Spleen (tissue), 11 donors: Measurements from ENCODE around the gene ALG12. TPM values are rescaled to one million over a fixed set of nuclear protein-coding genes. Genes with fewer than 3 reads are reported as not detected.

Source experiments
- DNase-seq: peaks from one replicate; pipeline ENCODE4 v3.0.0-alpha.2; 2020
- H3K27ac ChIP-seq, 8 donors: fragments of 200-600 bp; sonication (generic) in 7 of 8; 1 replicate in 4 of 8; 2 replicates in 4 of 8; pipeline versions ENCODE4 v1.5.0 to v1.8.0; 2016 to 2021; ENCODE audit warnings: inconsistent platforms in 4 of 8, mild to moderate bottlenecking in 4 of 8, moderate library complexity in 1 of 8
- H3K27me3 ChIP-seq, 7 donors: fragments of 200-600 bp; sonication (generic) in 6 of 7; replicated peaks in 1 of 7; 1 replicate in 4 of 7; 2 replicates in 3 of 7; pipeline versions ENCODE4 v1.5.0 to v1.8.0; 2016 to 2021; ENCODE audit warnings: inconsistent platforms in 3 of 7, mild to moderate bottlenecking in 1 of 7
- H3K36me3 ChIP-seq, 6 donors: fragments of 200-600 bp; sonication (generic) in 5 of 6; 1 replicate in 4 of 6; 2 replicates in 2 of 6; pipeline versions ENCODE4 v1.5.0 to v1.8.0; 2016 to 2021; ENCODE audit warnings: inconsistent platforms in 2 of 6
- H3K4me1 ChIP-seq, 6 donors: fragments of 200-600 bp; sonication (generic) in 5 of 6; 1 replicate in 3 of 6; 2 replicates in 3 of 6; pipeline versions ENCODE4 v1.5.0 to v1.8.0; 2016 to 2021; ENCODE audit warnings: inconsistent platforms in 3 of 6
- H3K4me3 ChIP-seq, 8 donors: fragments of 200-600 bp; sonication (generic) in 7 of 8; 1 replicate in 4 of 8; 2 replicates in 4 of 8; pipeline versions ENCODE4 v1.5.0 to v1.8.0; 2016 to 2021; ENCODE audit warnings: inconsistent platforms in 4 of 8, mild to moderate bottlenecking in 4 of 8, moderate library complexity in 2 of 8
- H3K9me3 ChIP-seq, 8 donors: fragments of 200-600 bp; sonication (generic) in 7 of 8; 1 replicate in 4 of 8; 2 replicates in 4 of 8; pipeline versions ENCODE4 v1.5.0 to v1.8.0; 2016 to 2021; ENCODE audit warnings: inconsistent platforms in 4 of 8
- CTCF ChIP-seq, 11 experiments: fragments of 200-600 bp in 7 of 11; fragments of 450-650 bp in 4 of 11; sonication (generic) in 4 of 11; IDR thresholded peaks in 8 of 11; conservative IDR thresholded peaks in 3 of 11; 1 replicate in 7 of 11; 2 replicates in 4 of 11; pipeline versions ENCODE4 v1.4.0 to v1.8.0; 2016 to 2021; ENCODE audit warnings: antibody characterized with exemption in 11 of 11, inconsistent platforms in 4 of 11, mild to moderate bottlenecking in 1 of 11
- POLR2A ChIP-seq, 3 donors: fragments of 450-650 bp; IDR thresholded peaks; one replicate each; pipeline ENCODE4 v1.5.1; 2017; ENCODE audit warnings: antibody characterized with exemption in 3 of 3, mild to moderate bottlenecking in 1 of 3
- POLR2AphosphoS5 ChIP-seq, 3 donors: sonication (generic); formaldehyde crosslinking; IDR thresholded peaks; one replicate each; pipeline ENCODE4 v1.5.1; 2017; ENCODE audit warnings: antibody characterized with exemption in 3 of 3
- WGBS, 5 donors: extraction: QIAGEN DNeasy Blood & Tissue Kit in 3 of 5; methylation state at CpG; one replicate each; pipeline versions ENCODE4 v1.1.5 to v1.1.7; 2013 to 2018; 5-methylcytosine and 5-hydroxymethylcytosine counted together
- intact Hi-C: fragments of 100-400 bp; cut with DNase I; formaldehyde crosslinking; loops from one replicate; pipeline ENCODE4 v1.15.0; 2023; ENCODE audit warnings: low total_unique reads
- polyA plus RNA-seq, 3 donors: library from polyadenylated mRNA; stranded (reverse); fragments of 200-250 nt; gene quantifications; one replicate each; pipeline ENCODE4 v1.2.1, GENCODE V29; 2013
- total RNA-seq, 7 donors: library from RNA; depleted of rRNA in 3 of 7; stranded (reverse); fragments of >200 nt in 3 of 7; fragmentation: NEBNext Ultra II Directional in 4 of 7; extraction: Animal tissue kit (Norgen Biotek cat#: 25700) in 4 of 7; gene quantifications; one replicate each; pipeline versions ENCODE4 v1.1.0 to v1.2.1, GENCODE V29; 2016 to 2021
- donor health status: healthy with polysubstance abuse.
- donor health status: DM: no; HTN: no; CAD: no; lungs with moderate emphysema.
- donor health status: DM: no; HTN: no; CAD: no.
- donor health status: Bipolar disorder and iron deficiency.
- donor health status: healthy.
- donor health status: DM: no; HTN: no; CAD: no.
- donor health status: DM: yes; HTN: yes; CAD: no.

Gene ALG12
- total and polyA plus RNA-seq, 10 donors: 5.7 to 20.1 (median 11.8) TPM

GRCh38 chr22:49929994-49930575 is 11.8 kb upstream of the ALG12 start:
- no peak for DNase-seq
- H3K4me1 ChIP-seq: peaks cover 46 to 83% (median 77%) of the 10 kb centered on the region in 6 donors
- H3K27ac ChIP-seq: peak overlapping the region in 7 of 8 donors; percentile 46 to 100 (median 95)
- intact Hi-C loops: loop anchor here (2.0 to 10.0 kb wide), 4 partner anchors 42 to 165 kb away; no protein-coding TSS in a partner anchor
- H3K36me3 ChIP-seq: peaks cover 0 to 23% (median 1%) of the 10 kb centered on the region in 6 donors
- no peaks in the 10 kb centered on the region for H3K9me3 ChIP-seq
- H3K27me3 ChIP-seq: peaks cover 0 to 12% (median 0%) of the 10 kb centered on the region in 7 donors
- no peak for TF ChIP-seq POLR2A (IDR thresholded peaks at IDR 0.05)
- TF ChIP-seq CTCF (IDR thresholded peaks at IDR 0.05 in 8 of 11, conservative IDR thresholded peaks at IDR 0.05 in 3 of 11): no peak
- peak in 1 of 3 donors; percentile 44 for TF ChIP-seq POLR2AphosphoS5 (IDR thresholded peaks at IDR 0.05)
- H3K4me3 ChIP-seq: peak overlapping the region in 2 of 8 donors; percentile 10 to 57
- 68 to 83% (median 73%) methylated on average over 3 to 21 of the region's 21 CpGs for WGBS, 5 donors

- peak in 2 of 3 donors; percentile 46 to 67 for TF ChIP-seq POLR2AphosphoS5 (IDR thresholded peaks at IDR 0.05)
- TF ChIP-seq POLR2A (IDR thresholded peaks at IDR 0.05): no peak
- peak in 10 of 11 experiments; percentile 29 to 98 (median 91) for TF ChIP-seq CTCF (IDR thresholded peaks at IDR 0.05 in 8 of 11, conservative IDR thresholded peaks at IDR 0.05 in 3 of 11)
- 4 to 14% (median 5%) methylated on average over 17 to 75 of the region's 75 CpGs for WGBS, 5 donors
- peak overlapping the region in 6 of 8 donors; percentile 46 to 100 (median 96) for H3K27ac ChIP-seq
- intact Hi-C loops: loop anchor here (2.0 to 10.0 kb wide), 2 partner anchors 101 to 165 kb away; no protein-coding TSS in a partner anchor
- H3K9me3 ChIP-seq: no peaks in the 10 kb centered on the region
- peaks cover 0 to 27% (median 1%) of the 10 kb centered on the region in 6 donors for H3K36me3 ChIP-seq
- H3K27me3 ChIP-seq: peaks cover 0 to 12% (median 0%) of the 10 kb centered on the region in 7 donors
- H3K4me3 ChIP-seq: peak overlapping the region in 3 of 8 donors; percentile 10 to 57 (median 14)
- peaks cover 40 to 79% (median 72%) of the 10 kb centered on the region in 6 donors for H3K4me1 ChIP-seq
- peak; percentile 97 for DNase-seq
These were observed 11.2 kb upstream of the ALG12 start for GRCh38 chr22:49929211-49929979.

- no peak for DNase-seq
- Histone ChIP-seq H3K4me3 (peak overlapping the region in 2 of 8 donors; percentile 10 to 57), H3K4me1 (peaks cover 33 to 72% (median 65%) of the 10 kb centered on the region in 6 donors), H3K27me3 (peaks cover 0 to 12% (median 0%) of the 10 kb centered on the region in 7 donors), H3K27ac (no peak overlapping the region), H3K9me3 (no peaks in the 10 kb centered on the region), H3K36me3 (peaks cover 0 to 30% (median 1%) of the 10 kb centered on the region in 6 donors)
- intact Hi-C loops: loop anchor here (2.0 to 10.0 kb wide), 2 partner anchors 102 to 164 kb away; no protein-coding TSS in a partner anchor
- no peak for TF ChIP-seq POLR2A (IDR thresholded peaks at IDR 0.05)
- no peak for TF ChIP-seq POLR2AphosphoS5 (IDR thresholded peaks at IDR 0.05)
- no peak for TF ChIP-seq CTCF (IDR thresholded peaks at IDR 0.05 in 8 of 11, conservative IDR thresholded peaks at IDR 0.05 in 3 of 11)
- 46 to 68% (median 54%) methylated on average over 21 to 38 of the region's 38 CpGs for WGBS, 5 donors
These were observed 10.4 kb upstream of the ALG12 start for GRCh38 chr22:49928555-49929210.
